SK-N-SH (cell line): ENCODE measurements around the gene CNDP2. TPM values are rescaled to one million over a fixed set of nuclear protein-coding genes. Genes with fewer than 3 reads are reported as not detected.

ENCODE experiments used
- CTCF ChIA-PET: fragments of 300-600, 350-600 bp; formaldehyde crosslinking; extraction: SDS; loops from one replicate; lab custom pipeline; 2021; lab: Yijun Ruan, JAX
- POLR2A ChIA-PET: fragments of 350-600 bp; sonication (Branson Sonifier 250); formaldehyde crosslinking; extraction: SDS; loops from one replicate; lab custom pipeline; 2020; ENCODE audit warnings: antibody characterized with exemption, inconsistent platforms; lab: Yijun Ruan, JAX
- DNase-seq: peaks from one replicate; pipeline ENCODE4 v3.0.0; 2012
- H2AFZ ChIP-seq: fragments of 200-600 bp; sonication (generic); 2 replicates; pipeline ENCODE4 v1.8.1; 2016; ENCODE audit warnings: antibody characterized with exemption, mild to moderate bottlenecking, low read depth
- H3F3A ChIP-seq: fragments of 200-600 bp; sonication (generic); replicated peaks from 2 replicates; pipeline ENCODE3; 2016; ENCODE audit warnings: antibody characterized with exemption, mild to moderate bottlenecking; ENCODE audit not compliant: insufficient read depth
- H3K27ac ChIP-seq, 2 experiments: fragments of 200-500 bp in 1 of 2; fragments of 200-600 bp in 1 of 2; sonication (Bioruptor generic) in 1 of 2; sonication (generic), shearing (Covaris generic) in 1 of 2; 2 replicates each; pipeline versions ENCODE4 v1.5.1 to v1.6.1; 2014 to 2016; ENCODE audit warnings: low read depth in 2 of 2, inconsistent platforms in 1 of 2, low read length in 1 of 2, mild to moderate bottlenecking in 1 of 2, mixed read lengths in 1 of 2
- H3K27me3 ChIP-seq: fragments of 200-600 bp; sonication (generic), shearing (Covaris generic); 2 replicates; pipeline ENCODE4 v1.6.1; 2016; ENCODE audit warnings: mixed run types; ENCODE audit not compliant: insufficient read depth
- H3K36me3 ChIP-seq, 2 experiments: fragments of 200-500 bp in 1 of 2; fragments of 200-600 bp in 1 of 2; sonication (Bioruptor generic) in 1 of 2; sonication (generic) in 1 of 2; replicated peaks in 1 of 2; 2 replicates each; pipeline versions ENCODE3 to v1.5.1; 2014 to 2016; ENCODE audit warnings: low read length in 1 of 2, mild to moderate bottlenecking in 1 of 2; ENCODE audit not compliant: insufficient read depth in 2 of 2, control insufficient read depth in 1 of 2
- H3K4me1 ChIP-seq, 2 experiments: fragments of 200-500 bp in 1 of 2; fragments of 200-600 bp in 1 of 2; sonication (Bioruptor generic) in 1 of 2; sonication (generic), shearing (Covaris generic) in 1 of 2; 2 replicates each; pipeline versions ENCODE4 v1.5.1 to v1.6.1; 2014 to 2016; ENCODE audit warnings: low read depth in 1 of 2, low read length in 1 of 2, mixed run types in 1 of 2; ENCODE audit not compliant: insufficient read depth in 2 of 2, control insufficient read depth in 1 of 2
- H3K4me2 ChIP-seq: fragments of 200-600 bp; sonication (generic), shearing (Covaris generic); 2 replicates; pipeline ENCODE4 v1.6.1; 2017; ENCODE audit warnings: mixed run types
- H3K4me3 ChIP-seq, 2 experiments: fragments of 200-500 bp in 1 of 2; fragments of 200-600 bp in 1 of 2; sonication (Bioruptor generic) in 1 of 2; sonication (generic), shearing (Covaris generic) in 1 of 2; 2 replicates each; pipeline versions ENCODE4 v1.5.1 to v1.8.1; 2014 to 2016; ENCODE audit warnings: low read depth in 2 of 2, inconsistent platforms in 1 of 2, low read length in 1 of 2, mild to moderate bottlenecking in 1 of 2, mixed read lengths in 1 of 2, moderate library complexity in 1 of 2
- H3K79me2 ChIP-seq: fragments of 200-600 bp; sonication (generic); 2 replicates; pipeline ENCODE4 v1.8.1; 2017; ENCODE audit warnings: mild to moderate bottlenecking; ENCODE audit not compliant: insufficient read depth
- H3K9ac ChIP-seq: fragments of 200-600 bp; sonication (generic); 2 replicates; pipeline ENCODE4 v1.6.1; 2017; ENCODE audit warnings: mixed run types
- H3K9me2 ChIP-seq: fragments of 200-600 bp; sonication (generic); 2 replicates; pipeline ENCODE4 v1.6.1; 2017; ENCODE audit warnings: mixed run types
- H3K9me3 ChIP-seq: fragments of 200-600 bp; sonication (generic); 2 replicates; pipeline ENCODE4 v1.6.1; 2017; ENCODE audit warnings: mixed run types, mild to moderate bottlenecking, moderate library complexity
- H4K20me1 ChIP-seq: fragments of 200-600 bp; sonication (generic); 2 replicates; pipeline ENCODE4 v1.6.1; 2017; ENCODE audit warnings: mild to moderate bottlenecking, mixed run types; ENCODE audit not compliant: insufficient read depth
- EP300 ChIP-seq, 2 experiments: IDR thresholded peaks; 2 replicates each; pipeline versions ENCODE4 v1.4.0 to v1.6.1; 2012; ENCODE audit warnings: borderline replicate concordance in 1 of 2, low read depth in 1 of 2, low read length in 1 of 2
- GABPA ChIP-seq: IDR thresholded peaks from 2 replicates; pipeline ENCODE4 v1.4.0; 2012; ENCODE audit warnings: low read depth, mild to moderate bottlenecking
- MEF2A ChIP-seq: IDR thresholded peaks from 2 replicates; pipeline ENCODE4 v1.4.0; 2012; ENCODE audit warnings: low read depth, borderline replicate concordance
- MXI1 ChIP-seq: IDR thresholded peaks from 2 replicates; pipeline ENCODE4 v1.6.1; 2012; ENCODE audit warnings: mild to moderate bottlenecking, low read depth, low read length, improper control_type of control experiment
- NRF1 ChIP-seq: IDR thresholded peaks from 2 replicates; pipeline ENCODE4 v1.6.1; 2012; ENCODE audit warnings: low read depth, mild to moderate bottlenecking, low read length
- POLR2AphosphoS5 ChIP-seq: IDR thresholded peaks from 2 replicates; pipeline ENCODE4 v1.6.1; 2012; ENCODE audit warnings: low read depth, low read length
- RFX5 ChIP-seq: IDR thresholded peaks from 2 replicates; pipeline ENCODE4 v1.6.1; 2012; ENCODE audit warnings: mild to moderate bottlenecking, improper control_type of control experiment, low read length
- RXRA ChIP-seq: IDR thresholded peaks from 2 replicates; pipeline ENCODE4 v1.4.0; 2012; ENCODE audit warnings: low read depth, mild to moderate bottlenecking, borderline replicate concordance
- WGBS: methylation state at CpG from one replicate; pipeline ENCODE4 v1.1.6; 2017; ENCODE audit warnings: low lambda C conversion rate; 5-methylcytosine and 5-hydroxymethylcytosine counted together
- polyA plus RNA-seq, 3 experiments: library from polyadenylated mRNA; depleted of rRNA; stranded (reverse); fragments of >200 nt; gene quantifications; 2 replicates each; pipeline ENCODE4 v1.2.3, GENCODE V29; 2012
- TF ChIP-seq, protein P1 (sequence below): IDR thresholded peaks from 2 replicates; pipeline ENCODE4 v1.4.0; 2012; ENCODE audit warnings: low read depth, borderline replicate concordance
- TF ChIP-seq, protein P2 (sequence below): IDR thresholded peaks from 2 replicates; pipeline ENCODE4 v1.4.0; 2012; ENCODE audit warnings: low read depth
- TF ChIP-seq, protein P3 (sequence below): IDR thresholded peaks from 2 replicates; pipeline ENCODE4 v1.6.1; 2012; ENCODE audit warnings: mild to moderate bottlenecking, low read depth, low read length, moderate library complexity
- TF ChIP-seq, protein P4 (sequence below): fragments of 150-350 bp; IDR thresholded peaks from 2 replicates; pipeline ENCODE4 v1.6.1; 2017; ENCODE audit warnings: antibody characterized with exemption, low read length, low read depth, borderline replicate concordance
- TF ChIP-seq, protein P5 (sequence below): IDR thresholded peaks from 2 replicates; pipeline ENCODE4; 2012

Gene CNDP2
- polyA plus RNA-seq, 1 of the 3 experiments (the other 2 are of a cell fraction) = 78.5 TPM

DNA sequence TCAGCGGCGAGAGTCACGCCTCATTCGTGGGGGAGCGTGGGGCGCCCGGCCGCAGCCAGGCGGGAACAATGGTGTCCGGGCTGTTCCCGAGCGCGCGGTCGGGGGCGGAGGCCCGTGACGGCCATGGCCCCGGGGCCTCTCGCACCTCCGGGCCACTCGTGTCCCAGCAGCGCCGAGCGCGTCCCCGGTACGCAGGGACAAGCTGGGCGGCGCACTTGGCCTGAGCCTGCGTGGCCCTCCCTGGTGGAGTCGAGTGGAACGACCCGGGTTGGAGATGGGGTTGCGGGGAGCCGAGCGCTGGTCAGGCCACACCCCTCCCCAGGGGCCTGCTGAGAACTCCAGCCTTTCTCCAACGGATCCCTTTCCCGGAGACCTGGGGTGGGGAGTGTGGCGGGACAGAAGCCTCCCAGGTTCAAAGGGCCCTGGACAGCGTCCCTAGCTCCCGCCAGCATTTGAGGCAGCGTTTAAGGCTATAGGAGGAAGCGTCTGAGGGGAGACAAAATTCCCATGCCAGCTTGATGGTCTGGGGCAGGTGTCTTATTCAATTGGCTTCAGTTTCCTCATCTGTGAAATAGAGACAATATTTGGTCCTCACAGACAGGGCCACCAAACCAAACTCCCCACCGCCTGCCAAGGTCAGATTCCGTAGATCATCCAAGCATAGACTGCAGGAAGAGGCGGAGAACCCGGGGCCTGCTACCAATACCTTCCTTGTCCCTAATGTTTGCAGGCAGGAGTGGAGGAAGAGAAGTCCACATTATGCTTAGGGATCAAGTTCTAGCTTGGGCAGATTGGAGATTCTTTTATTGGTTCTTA is 553 bp downstream of the CNDP2 start:
- WGBS = 25% methylated on average over 8 of the region's 48 CpGs
- peak overlapping the region; percentile 84 for H3K4me2 ChIP-seq
- POLR2A ChIA-PET = interaction anchor here (1.2 kb wide), 2 partner anchors 22 to 57 kb away, joined by 3 read pairs; no protein-coding TSS in a partner anchor
- H3K9me3 ChIP-seq = no peaks in the 10 kb centered on the region
- peaks cover 18% of the 10 kb centered on the region; the same call in 1 of the 2 replicates for H3K27me3 ChIP-seq
- peak overlapping the region; percentile 87 for H3K9ac ChIP-seq
- peaks cover 14 to 15% of the 10 kb centered on the region in 2 experiments for H3K36me3 ChIP-seq
- peak overlapping the region; percentile 73 to 78 for H3K27ac ChIP-seq
- no peaks in the 10 kb centered on the region for H4K20me1 ChIP-seq
- no peaks in the 10 kb centered on the region for H3K9me2 ChIP-seq
- H2AFZ ChIP-seq = peak overlapping the region; percentile 69; the same call in 1 of the 2 replicates
- H3K4me1 ChIP-seq = peaks cover 0 to 4% of the 10 kb centered on the region in 2 experiments; a peak in 1 of 4 replicates
- CTCF ChIA-PET = interaction anchor here (1.1 to 1.6 kb wide), 4 partner anchors 12 to 155 kb away, joined by 3 to 5 read pairs (median 4); no protein-coding TSS in a partner anchor
- H3F3A ChIP-seq = no peaks in the 10 kb centered on the region
- H3K79me2 ChIP-seq = peaks cover 30% of the 10 kb centered on the region
- peak overlapping the region; percentile 75 to 78 for H3K4me3 ChIP-seq
- peak; percentile 79 for DNase-seq
- TF ChIP-seq, protein P1, sequence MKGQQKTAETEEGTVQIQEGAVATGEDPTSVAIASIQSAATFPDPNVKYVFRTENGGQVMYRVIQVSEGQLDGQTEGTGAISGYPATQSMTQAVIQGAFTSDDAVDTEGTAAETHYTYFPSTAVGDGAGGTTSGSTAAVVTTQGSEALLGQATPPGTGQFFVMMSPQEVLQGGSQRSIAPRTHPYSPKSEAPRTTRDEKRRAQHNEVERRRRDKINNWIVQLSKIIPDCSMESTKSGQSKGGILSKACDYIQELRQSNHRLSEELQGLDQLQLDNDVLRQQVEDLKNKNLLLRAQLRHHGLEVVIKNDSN = no peak; the same call in 1 of the 2 replicates
- TF ChIP-seq, protein P2, sequence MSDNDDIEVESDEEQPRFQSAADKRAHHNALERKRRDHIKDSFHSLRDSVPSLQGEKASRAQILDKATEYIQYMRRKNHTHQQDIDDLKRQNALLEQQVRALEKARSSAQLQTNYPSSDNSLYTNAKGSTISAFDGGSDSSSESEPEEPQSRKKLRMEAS = peak; percentile 8

DNA sequence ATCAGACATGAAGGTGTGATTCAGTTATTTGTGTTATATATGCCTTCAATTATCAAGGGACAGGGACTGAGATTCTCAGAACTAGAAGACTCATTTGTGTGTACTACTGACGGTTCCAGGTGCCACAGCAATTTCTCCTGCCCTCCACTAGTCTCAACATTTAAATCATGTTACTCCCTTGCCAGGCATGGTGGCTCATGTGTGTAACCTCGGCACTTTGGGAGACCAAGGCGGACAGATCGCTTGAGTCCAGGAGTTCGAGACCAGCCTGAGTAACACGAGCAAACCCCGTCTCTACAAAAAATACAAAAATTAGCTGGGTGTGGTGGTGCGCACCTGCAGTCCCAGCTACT is 1.1 kb downstream of the CNDP2 start:
- 95% methylated on average over 8 of the region's 8 CpGs for WGBS
- no peak overlapping the region for H3K27ac ChIP-seq
- H3K4me1 ChIP-seq = peaks cover 0 to 4% of the 10 kb centered on the region in 2 experiments; a peak in 1 of 4 replicates
- peaks cover 15 to 20% of the 10 kb centered on the region in 2 experiments for H3K36me3 ChIP-seq
- no peak for DNase-seq
- peak overlapping the region; percentile 69; the same call in 1 of the 2 replicates for H2AFZ ChIP-seq
- H3K4me3 ChIP-seq = peak overlapping the region; percentile 75 to 78
- H3K9ac ChIP-seq = peak overlapping the region; percentile 87; the same call in 1 of the 2 replicates
- no peaks in the 10 kb centered on the region for H3F3A ChIP-seq
- TF ChIP-seq, protein P2 = no peak
- TF ChIP-seq POLR2AphosphoS5 = no peak
- TF ChIP-seq, protein P3, sequence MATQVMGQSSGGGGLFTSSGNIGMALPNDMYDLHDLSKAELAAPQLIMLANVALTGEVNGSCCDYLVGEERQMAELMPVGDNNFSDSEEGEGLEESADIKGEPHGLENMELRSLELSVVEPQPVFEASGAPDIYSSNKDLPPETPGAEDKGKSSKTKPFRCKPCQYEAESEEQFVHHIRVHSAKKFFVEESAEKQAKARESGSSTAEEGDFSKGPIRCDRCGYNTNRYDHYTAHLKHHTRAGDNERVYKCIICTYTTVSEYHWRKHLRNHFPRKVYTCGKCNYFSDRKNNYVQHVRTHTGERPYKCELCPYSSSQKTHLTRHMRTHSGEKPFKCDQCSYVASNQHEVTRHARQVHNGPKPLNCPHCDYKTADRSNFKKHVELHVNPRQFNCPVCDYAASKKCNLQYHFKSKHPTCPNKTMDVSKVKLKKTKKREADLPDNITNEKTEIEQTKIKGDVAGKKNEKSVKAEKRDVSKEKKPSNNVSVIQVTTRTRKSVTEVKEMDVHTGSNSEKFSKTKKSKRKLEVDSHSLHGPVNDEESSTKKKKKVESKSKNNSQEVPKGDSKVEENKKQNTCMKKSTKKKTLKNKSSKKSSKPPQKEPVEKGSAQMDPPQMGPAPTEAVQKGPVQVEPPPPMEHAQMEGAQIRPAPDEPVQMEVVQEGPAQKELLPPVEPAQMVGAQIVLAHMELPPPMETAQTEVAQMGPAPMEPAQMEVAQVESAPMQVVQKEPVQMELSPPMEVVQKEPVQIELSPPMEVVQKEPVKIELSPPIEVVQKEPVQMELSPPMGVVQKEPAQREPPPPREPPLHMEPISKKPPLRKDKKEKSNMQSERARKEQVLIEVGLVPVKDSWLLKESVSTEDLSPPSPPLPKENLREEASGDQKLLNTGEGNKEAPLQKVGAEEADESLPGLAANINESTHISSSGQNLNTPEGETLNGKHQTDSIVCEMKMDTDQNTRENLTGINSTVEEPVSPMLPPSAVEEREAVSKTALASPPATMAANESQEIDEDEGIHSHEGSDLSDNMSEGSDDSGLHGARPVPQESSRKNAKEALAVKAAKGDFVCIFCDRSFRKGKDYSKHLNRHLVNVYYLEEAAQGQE = no peak
- TF ChIP-seq, protein P4, sequence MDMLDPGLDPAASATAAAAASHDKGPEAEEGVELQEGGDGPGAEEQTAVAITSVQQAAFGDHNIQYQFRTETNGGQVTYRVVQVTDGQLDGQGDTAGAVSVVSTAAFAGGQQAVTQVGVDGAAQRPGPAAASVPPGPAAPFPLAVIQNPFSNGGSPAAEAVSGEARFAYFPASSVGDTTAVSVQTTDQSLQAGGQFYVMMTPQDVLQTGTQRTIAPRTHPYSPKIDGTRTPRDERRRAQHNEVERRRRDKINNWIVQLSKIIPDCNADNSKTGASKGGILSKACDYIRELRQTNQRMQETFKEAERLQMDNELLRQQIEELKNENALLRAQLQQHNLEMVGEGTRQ = no peak
- TF ChIP-seq EP300 (IDR thresholded peaks at IDR 0.05; ENCODE audit: borderline replicate concordance in 1 of 2, low read depth in 1 of 2, low read length in 1 of 2) = no peak
- TF ChIP-seq MEF2A = no peak
- TF ChIP-seq RFX5 = no peak
- TF ChIP-seq NRF1 = no peak
- TF ChIP-seq, protein P1 = no peak
- no peak for TF ChIP-seq GABPA
- no peak for TF ChIP-seq RXRA
- TF ChIP-seq, protein P5, sequence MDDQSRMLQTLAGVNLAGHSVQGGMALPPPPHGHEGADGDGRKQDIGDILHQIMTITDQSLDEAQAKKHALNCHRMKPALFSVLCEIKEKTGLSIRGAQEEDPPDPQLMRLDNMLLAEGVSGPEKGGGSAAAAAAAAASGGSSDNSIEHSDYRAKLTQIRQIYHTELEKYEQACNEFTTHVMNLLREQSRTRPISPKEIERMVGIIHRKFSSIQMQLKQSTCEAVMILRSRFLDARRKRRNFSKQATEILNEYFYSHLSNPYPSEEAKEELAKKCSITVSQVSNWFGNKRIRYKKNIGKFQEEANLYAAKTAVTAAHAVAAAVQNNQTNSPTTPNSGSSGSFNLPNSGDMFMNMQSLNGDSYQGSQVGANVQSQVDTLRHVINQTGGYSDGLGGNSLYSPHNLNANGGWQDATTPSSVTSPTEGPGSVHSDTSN = no peak
- no peak for TF ChIP-seq MXI1
- TF ChIP-seq, all 33 proteins: peak for 0
- Histone ChIP-seq H3K27me3 (peaks cover 12% of the 10 kb centered on the region; the same call in 1 of the 2 replicates), H3K9me2 (no peaks in the 10 kb centered on the region), H3K4me2 (peak overlapping the region; percentile 84), H3K9me3 (no peaks in the 10 kb centered on the region), H4K20me1 (no peaks in the 10 kb centered on the region), H3K79me2 (peaks cover 30% of the 10 kb centered on the region)
- CTCF ChIA-PET = interaction anchor here (1.1 to 1.7 kb wide), 3 partner anchors 54 to 144 kb away, joined by 3 to 6 read pairs (median 4); no protein-coding TSS in a partner anchor
- POLR2A ChIA-PET = no interaction called here
